ENCODE measurements around the gene SGCB.
"Not testable (repeated sequence)": the region's sequence is repeated elsewhere in the genome, so short reads cannot be mapped to it uniquely, and the experiment has no call there.

Gene SGCB, protein sequence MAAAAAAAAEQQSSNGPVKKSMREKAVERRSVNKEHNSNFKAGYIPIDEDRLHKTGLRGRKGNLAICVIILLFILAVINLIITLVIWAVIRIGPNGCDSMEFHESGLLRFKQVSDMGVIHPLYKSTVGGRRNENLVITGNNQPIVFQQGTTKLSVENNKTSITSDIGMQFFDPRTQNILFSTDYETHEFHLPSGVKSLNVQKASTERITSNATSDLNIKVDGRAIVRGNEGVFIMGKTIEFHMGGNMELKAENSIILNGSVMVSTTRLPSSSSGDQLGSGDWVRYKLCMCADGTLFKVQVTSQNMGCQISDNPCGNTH

DNA sequence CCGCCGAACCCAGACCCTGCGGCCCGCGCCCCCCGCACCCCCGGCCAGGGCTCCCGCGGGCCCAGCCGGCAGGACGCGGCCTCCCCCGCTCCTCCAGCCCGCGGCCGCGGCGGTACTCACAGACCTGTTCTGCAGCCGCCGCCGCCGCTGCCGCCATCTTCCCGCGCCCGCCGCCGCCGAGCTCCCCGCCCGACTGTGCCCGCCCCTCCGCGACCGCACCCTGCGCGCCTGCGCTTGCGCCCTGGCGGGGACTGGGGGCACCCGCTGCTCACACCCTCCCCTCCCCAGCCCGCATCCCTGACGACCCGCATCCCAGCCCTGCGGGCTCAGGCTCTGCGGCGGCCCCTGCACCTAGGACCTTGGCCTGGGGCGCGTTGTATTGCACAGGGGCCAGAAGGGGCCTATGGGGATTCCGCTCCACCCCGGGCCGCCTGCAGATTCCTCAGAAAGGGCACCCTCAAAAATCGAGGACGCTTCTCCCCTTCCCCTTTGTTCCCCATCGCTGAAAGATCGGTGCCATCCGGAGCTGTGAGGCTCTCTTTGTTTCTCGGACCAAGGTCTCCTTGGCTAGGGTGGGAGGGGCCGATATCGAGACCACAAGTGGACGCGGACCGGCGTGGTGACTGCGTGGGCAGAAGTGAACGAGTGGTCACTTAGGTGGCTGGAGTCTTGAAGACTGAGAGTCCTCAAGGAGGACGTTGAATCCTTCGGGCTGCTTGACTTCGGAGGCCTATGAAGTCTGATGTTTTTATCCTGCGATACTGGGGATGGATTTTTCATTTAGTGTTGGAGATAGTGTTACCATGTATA, at the start of gene SGCB:
SGCB (minus strand) TSS at position 197 of the 810 bp plus-strand sequence; CDS start at position 157, 40 bp downstream.
- peak; percentile 42 to 74 (median 52) for DNase-seq

DNA sequence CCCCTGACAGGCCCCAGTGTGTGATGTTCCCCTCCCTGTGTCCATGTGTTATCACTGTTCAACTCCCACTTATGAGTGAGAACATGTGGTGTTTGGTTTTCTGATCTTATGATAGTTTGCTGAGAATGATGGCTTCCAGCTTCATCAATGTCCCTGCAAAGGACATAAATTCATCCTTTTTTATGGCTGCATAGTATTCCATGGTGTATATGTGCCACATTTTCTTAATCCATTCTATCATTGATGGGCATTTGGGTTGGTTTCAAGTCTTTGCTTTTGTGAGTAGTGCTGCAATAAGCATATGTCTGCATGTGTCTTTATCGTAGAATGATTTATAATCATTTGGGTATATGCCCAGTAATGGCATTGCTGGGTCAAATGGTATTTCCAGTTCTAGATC, 48.3 kb upstream of the SGCB start:
- DNase-seq: not testable (repeated sequence)

DNA sequence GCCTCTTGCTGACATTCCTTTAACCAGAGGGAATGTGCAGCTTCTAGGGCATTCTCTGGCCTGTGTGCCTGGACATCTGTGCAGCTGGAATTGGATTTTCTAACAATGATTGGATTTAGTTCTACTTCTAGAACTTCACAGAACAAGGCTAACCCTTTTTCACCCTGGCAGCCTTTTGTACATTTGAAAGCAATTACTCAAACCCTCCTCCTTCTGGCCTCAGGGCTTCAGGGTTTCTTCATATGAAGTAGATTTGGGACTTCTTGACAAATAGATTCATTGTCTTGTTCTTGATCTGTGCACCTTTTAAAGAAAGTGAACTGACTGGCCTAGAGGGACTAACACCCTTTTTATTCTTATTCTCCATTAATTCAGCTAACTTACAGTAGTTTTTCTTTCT, 43.1 kb upstream of the SGCB start:
- no peak for DNase-seq

DNA sequence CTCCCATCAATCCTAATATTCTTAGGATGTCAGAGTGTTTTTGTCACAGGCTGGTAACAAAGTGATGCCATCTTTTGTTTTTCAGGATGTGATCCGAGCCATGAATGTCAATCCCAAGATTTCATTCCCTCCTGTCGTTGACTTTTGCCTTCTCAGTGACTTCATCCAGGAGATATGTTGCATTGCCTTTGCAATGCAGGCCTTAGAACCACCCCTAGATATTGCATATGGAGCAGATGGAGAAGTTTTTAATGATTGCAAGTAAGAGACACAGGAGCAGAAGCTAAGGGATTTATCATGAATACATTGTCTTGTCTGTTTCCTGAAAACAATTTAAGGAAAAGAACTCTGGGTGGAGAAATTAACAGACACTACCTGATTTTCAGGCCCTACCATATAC, 41.6 kb upstream of the SGCB start:
- DNase-seq: no peak

DNA sequence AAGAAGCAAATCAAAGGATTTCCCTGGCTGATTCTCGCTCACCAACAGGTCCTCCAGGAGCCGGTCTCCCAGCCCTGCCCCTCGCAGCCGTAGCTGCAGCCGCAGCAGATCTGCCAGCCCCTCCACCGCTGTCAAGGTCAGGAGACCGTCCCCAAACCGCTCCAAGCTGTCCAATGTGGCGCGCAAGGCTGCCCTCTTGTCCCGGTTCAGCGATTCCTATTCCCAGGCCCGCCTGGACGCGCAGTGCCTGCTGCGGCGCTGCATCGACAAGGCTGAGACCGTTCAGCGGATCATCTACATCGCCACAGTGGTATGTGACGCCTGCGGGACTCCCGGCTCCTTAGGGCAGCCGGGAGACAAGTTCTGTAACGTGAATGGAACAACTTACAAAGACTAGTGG, 38.6 kb upstream of the SGCB start:
- DNase-seq: no peak

DNA sequence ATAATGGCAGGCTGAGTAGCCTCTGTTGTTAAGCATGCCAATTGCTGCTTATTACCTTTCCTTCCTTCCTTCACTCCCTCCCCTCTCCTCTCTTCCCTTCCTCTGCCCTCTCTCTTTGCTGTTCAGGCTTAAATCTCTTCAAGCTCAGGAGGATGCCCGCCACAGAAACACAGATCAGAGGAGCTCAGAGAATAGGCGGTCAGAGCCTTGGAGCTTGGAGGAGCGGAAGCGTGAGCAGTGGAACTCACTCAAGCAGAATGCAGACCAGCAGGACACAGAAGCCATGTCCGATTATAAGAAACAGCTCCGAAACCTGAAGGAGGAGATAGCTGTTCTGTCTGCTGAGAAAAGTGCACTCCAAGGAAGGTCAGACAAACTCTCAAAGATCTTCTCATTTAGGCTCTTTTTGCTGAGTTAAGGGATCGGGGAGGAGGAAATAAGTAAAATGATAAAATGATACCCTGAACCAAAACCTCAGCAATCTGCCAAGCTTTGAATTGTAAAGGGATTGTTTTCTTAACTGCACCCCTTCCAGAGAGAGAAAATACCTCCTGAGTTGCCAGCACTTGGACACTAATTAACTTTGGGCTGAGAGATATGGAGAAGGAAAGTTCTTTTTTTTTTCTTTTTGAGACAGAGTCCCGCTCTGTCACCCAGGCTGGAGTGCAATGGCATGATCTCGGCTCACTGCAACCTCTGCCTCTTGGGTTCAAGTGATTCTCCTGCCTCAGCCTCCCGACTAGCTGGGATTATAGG, 33.9 kb upstream of the SGCB start:
- no peak for DNase-seq

DNA sequence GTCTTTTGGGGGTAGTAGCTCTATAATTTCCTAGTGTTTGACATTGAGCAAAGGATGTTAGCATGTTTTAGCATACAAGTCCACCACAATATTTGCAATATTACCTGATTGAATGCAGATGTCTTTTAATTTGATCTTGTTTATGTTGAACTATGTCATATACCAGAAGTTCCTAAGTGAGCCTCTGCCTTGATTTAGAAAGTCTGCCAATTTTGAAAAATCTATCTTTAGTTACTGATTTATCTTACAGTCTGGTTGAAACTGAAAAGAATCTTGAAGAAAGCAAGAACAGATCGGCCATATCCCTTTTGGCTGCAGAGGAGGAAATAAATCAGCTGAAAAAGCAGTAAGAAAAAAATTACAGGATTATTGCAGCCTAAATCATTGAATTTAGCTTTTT, 31.5 kb upstream of the SGCB start:
- no peak for DNase-seq

DNA sequence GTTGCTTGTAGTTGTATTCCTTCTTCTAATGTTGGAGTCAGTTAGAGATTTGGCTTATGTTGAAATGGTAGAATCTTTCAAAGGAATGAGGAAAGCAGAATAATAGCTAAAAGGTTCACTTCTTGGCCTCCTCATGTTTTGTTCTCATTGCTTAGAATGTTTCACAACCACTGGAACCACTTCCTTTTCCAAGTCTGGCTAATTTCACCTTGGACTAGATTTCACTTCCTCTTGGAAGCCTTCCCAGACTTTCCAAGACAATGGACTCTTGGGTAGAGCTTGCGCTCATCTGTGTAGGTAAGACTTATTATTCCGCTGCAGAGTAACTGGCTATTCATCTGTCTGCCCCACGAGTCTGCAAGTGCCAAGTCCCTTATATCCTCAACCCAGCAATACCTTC, 21.3 kb upstream of the SGCB start:
- DNase-seq: no peak

DNA sequence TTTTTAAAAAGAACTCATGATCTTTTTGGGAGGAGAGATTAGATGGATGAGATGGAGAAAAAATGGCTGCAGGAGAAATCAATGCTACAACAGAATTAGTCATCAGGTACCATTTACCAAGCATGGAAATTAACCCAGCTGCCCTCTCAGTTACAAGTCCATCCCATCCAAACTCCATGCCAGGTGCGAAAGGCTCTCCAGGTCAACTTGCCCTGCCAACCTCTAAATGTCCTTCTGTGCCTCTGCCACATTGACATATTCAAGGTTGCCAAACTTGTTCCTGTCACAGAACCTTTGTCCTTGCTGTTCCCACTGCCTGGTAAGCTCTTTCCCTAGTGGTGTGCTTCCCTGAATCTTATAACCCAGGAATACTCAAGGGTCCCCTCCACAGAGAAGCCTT, 20.2 kb upstream of the SGCB start:
- no peak for DNase-seq

DNA sequence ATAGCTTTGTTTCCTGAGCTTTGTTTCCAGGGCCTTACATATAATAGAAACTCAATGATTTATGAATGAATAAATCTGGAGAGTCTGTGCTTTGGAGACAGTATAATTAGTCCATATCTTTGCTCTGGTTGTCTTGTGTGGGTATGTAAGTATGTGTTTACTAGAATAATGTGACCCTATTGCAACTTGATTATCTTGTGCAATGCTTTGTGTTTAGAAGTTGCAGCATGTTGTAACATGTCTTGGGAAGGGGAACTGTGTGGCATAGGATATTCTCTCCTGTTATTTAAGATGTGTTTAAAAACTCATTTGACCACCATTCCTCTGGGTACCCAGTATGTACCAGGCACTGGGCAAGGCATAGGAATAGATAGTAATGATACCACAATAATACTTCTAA, 19.1 kb upstream of the SGCB start:
- DNase-seq: no peak

DNA sequence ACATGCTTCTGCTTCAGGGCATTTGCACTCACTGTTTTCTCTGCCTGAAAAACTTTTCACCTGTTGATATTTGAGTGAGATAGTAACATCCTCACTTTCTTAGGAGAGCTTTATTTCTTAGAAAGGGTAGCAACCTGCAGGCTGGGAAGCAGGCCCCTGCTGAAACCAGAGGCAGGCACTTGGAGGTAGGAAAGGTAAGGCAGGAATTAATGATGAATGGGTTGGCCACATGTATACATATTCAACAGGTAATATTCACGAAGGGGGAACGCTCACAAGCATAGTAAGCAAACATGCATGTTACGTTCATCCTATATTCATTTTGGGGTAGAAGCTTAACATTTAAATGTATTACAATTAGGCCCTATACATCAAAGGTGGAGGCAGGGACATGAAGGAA, 16.2 kb upstream of the SGCB start:
- no peak for DNase-seq

DNA sequence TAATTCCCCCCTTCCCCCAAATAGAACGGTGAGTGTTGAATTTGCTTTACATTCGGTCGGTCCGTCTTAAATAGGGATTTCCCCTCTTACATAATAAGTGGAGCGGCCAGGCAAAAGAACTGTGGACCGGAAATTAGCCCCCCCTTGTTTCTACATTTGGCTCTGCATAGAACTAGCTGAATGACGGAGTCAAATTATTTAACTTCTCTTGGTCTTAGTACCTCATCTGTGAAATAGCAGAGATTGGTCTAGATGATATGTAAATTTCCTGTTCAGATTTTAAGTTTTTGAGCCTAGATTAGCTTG, 14.3 kb upstream of the SGCB start:
- DNase-seq: no peak

DNA sequence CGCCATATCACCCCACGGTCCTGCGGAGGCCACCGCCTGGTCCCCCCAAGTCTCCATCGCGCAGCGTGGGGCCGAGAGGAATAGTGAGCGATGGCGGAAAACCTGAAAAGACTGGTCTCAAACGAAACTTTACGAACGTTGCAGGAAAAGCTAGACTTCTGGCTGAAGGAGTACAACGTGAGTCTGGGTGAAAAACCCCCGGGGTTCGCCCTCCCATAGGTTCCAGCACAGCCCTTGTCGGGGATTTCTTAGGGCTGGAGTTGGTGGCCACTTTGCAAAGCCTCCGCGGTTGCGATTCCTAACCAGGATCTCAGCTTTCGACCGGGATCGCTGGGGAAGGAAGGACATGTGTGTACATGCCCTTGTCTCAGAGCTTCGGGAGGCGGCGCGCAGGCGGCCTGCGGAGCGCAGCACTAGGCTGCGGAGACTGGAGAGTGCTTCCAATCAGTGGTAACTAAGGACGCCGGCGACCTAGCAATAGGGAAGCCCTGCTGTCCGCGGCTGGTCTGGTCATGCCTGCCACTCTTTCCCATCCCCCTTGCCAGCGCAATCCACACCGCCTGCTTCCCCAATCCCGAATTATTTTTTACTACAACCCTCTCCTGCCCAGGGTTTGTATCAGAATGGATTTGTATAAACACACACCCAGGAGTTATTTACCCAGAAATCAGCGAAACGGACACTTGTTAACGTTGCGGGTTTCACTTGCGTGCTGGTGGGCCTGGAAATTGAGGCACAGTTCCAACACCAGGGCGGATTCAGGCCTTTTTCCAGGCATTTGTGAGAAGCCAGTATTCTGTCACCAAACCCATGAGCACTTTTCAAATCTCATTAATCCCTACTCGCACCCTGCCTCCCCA, 13.7 kb upstream of the SGCB start:
- DNase-seq: peak in 1 of 6 experiments; percentile 0

DNA sequence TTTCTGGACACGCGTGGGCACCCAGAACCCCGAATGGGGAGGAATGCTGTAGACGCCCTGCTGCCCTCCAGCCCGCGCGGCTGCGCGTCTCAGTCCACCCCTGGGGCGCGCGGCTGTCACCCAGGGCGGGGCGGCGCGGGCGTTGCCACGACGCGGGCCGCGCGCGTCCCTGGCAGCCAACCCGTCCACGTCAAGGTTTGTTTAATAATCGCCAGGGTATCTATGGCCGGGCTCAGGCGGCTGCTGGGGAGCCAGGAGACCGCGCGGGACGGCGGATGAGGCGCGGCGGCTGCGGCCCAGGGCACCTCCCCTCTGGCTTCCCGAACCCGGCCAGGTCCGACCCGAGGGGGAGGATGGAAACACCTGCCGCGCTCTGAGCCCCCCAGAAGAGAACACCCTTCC, 13.1 kb upstream of the SGCB start, which contains the start of gene SPATA18:
SPATA18 (plus strand) TSS at position 92 of the 402 bp plus-strand sequence. CDS start 401 bp downstream, outside the sequence.
- DNase-seq: no peak

DNA sequence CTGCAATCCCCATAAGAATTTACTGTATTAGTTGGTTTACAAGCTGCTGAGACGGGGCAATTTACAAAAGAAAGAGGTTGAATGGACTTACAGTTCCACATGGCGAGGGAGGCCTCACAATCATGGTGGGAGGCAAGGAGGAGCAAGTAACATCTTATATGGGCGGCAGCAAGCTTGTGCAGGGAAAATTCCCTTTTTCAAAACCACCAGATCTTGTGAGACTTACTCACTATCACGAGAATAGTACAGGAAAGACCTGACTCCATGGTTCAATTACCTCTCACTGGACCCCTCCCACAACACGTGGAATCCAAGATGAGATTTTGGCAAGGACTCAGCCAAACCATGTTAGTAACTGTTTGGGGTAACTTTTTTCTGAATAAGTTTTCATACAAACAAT, 11.2 kb upstream of the SGCB start:
- no peak for DNase-seq

DNA sequence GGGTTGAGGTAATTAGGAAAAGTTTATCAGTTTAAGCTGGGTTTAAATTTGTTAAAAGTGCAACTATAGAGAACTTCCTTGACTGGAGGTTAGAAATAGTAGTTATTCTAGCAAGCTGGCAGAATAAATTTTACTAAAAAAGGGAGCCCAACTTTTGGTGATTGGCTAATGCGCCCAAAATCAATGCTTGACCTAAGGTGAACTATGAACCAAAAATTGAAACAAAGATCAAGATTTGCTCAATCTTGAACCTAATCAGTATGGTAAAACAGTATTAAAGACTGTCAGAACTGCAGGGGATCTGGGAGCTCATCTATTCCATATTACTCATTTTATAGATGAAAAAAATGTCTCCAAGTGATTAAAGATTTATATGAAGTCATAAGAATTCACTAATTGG, 6.9 kb upstream of the SGCB start:
- no peak for DNase-seq

DNA sequence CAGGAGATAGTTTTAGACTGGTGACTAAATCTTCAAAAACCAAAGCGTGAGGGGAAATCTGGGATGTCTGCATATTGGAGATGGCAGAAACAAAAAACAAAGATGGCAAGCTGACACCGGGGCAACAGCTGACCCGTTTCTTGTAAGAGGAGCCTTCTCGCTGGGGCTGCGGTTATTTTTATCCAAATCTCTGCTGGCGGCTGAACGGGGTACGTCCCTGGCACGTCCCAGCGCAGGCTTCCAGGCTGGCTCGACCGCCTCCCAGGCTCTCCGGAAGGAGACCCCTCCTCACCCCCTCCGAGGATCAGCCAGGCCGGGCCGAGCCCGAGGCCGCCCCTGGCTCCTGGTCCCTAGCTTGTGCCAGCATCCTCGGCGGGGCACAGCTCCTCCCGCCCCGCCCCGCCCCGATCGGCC, 403 bp downstream of the SGCB start:
- DNase-seq: peak in 2 of 6 experiments; percentile 30 to 67

DNA sequence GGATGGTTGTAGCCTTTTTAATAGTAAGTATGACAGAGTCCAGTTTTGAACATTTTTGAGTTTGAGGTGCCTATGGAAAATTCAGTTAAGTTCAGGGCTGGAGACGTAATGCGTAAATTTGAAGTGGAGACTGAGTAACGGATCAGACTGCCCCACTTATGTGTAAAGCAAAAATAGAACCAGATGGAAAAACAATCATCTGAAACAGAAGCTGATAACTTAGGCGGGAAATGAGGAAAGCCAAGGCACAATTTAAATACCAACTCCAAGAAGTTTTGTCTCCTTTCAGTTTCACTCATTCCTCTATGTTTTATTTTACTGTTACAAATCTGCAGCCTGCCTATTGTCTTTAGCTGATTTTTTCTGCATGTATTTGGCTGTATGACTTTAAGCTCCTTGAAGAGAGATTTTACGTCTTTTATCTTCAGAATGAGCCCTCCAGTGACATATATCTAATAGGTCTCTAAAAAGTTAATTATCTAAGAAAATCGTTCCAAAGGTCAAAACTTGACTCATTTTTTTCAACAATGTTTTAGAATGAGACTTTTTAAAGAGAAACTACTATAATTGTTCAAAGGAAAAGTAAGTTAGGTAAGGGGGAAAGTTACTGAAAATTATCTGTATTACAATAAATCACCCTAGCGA, 1.1 kb downstream of the SGCB start:
- DNase-seq: no peak

DNA sequence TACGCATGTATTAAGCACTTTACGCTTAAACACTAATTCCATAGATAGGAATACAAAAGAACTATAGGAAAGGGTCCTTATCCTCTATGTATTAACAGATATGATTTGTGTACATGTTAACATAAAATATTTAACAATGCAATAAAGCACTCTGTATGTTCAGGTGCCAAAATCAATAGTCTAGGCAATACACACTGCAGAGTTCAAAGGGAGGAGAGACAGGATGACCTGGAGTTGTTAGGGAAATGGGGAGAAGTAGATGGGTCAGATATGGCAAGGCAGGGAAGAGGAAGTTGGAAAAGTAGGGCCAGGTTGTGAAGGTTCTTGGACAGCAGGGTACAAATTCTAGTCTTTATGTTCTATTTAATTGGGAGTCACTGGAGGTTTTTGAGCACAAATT, 2.9 kb downstream of the SGCB start:
- DNase-seq: no peak

DNA sequence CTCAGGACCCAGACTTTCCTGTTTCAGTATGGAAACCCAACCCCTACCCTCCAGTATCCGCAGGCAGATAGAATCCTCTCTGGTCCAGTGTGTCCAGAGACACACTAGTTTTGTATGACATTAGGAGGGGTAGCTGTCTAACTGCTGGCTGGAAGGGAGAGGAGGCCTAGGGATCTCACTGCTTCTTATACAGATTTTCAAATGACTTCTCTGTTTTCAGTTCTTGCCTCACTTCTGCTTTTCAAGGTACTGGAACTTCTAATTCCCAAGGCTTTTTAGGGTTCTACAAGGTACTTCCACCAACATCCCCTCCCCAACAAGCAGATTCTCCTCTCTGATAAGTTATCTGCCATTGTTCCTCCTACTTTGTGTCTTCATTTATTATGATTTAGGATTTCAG, 6.1 kb downstream of the SGCB start:
- DNase-seq: no peak

DNA sequence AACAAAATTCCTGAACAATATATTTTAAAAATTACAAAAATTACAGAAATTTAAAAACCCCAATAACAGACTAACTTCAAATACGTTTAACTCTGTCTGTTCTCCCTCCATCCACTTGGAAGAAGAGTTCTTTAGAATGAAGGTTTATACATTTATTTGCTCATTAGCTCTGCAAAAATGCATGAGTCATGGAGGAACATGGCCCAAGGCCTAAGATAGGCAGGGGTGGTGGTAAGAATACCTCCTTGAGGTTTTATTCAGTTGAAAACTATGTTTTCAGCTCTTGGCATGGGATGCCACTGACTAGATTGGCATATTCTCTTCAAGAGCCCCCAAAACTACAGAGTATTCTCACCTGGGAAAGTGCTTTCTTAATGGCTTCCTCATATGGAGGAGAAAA, 9.1 kb downstream of the SGCB start:
- DNase-seq: no peak
